WERI-Rb-1 (cell line): ENCODE results near the gene MATN4.

Source experiments
- DNase-seq: peaks from one replicate; pipeline ENCODE4 v3.0.0-alpha.2; 2020
- H3K27ac ChIP-seq: fragments of 250-450 bp; sonication (Bioruptor Pico); 2 replicates; pipeline ENCODE4 v1.5.1; 2020; ENCODE audit warnings: mild to moderate bottlenecking, moderate library complexity
- H3K27me3 ChIP-seq: fragments of 250-450 bp; sonication (Bioruptor Pico); 2 replicates; pipeline ENCODE4 v1.5.1; 2021; ENCODE audit warnings: mild to moderate bottlenecking, low read depth, moderate library complexity; ENCODE audit not compliant: insufficient read depth, severe bottlenecking
- H3K36me3 ChIP-seq: fragments of 250-450 bp; sonication (Bioruptor Pico); 2 replicates; pipeline ENCODE4 v1.5.1; 2020; ENCODE audit warnings: mild to moderate bottlenecking, moderate library complexity
- H3K4me3 ChIP-seq: 2 replicates; pipeline ENCODE4 v1.5.1; 2011; ENCODE audit warnings: low read depth, mild to moderate bottlenecking, control low read depth, low read length
- H3K9me3 ChIP-seq: fragments of 250-450 bp; sonication (Bioruptor Pico); 2 replicates; pipeline ENCODE4 v1.5.1; 2021; ENCODE audit warnings: mild to moderate bottlenecking, moderate library complexity; ENCODE audit not compliant: severe bottlenecking
- TF ChIP-seq, protein P1 (sequence below): IDR thresholded peaks from 2 replicates; pipeline ENCODE4 v1.5.1; 2011; ENCODE audit warnings: low read depth, mild to moderate bottlenecking, control low read depth, inconsistent platforms, low read length

MATN4 gene

DNA sequence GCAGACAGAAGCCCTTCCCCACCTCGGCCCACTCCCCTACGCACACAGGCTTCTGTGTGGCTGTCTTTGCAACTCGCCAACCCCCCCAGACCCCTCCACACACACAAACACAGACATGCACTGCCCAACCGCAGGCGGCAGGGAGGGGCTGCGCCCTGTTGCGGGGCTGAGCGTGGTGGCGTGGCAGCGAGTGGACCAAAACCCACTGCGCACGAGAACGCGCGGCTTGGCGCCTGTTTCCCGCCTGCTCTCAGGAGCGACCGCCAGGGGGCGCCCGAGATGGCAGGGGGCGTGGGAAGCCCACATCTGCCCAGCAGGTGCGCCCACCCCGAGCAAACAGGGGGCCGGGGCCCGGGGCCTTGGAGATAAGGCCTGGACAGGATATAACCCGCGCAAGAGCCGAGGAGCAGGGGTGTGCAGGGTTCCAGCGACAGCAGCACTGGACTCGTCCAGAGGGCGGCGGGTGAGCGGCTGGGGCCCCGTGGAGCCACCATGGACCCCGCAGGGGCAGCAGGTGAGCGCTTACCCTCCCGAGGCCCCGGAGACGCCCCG lies 1.6 kb downstream of the MATN4 start, which contains the start of gene RBPJL:
TSS of gene RBPJL (plus strand) at position 410 of the 552 bp plus-strand sequence. CDS start at position 493, 83 bp downstream.
- TF ChIP-seq, protein P1, sequence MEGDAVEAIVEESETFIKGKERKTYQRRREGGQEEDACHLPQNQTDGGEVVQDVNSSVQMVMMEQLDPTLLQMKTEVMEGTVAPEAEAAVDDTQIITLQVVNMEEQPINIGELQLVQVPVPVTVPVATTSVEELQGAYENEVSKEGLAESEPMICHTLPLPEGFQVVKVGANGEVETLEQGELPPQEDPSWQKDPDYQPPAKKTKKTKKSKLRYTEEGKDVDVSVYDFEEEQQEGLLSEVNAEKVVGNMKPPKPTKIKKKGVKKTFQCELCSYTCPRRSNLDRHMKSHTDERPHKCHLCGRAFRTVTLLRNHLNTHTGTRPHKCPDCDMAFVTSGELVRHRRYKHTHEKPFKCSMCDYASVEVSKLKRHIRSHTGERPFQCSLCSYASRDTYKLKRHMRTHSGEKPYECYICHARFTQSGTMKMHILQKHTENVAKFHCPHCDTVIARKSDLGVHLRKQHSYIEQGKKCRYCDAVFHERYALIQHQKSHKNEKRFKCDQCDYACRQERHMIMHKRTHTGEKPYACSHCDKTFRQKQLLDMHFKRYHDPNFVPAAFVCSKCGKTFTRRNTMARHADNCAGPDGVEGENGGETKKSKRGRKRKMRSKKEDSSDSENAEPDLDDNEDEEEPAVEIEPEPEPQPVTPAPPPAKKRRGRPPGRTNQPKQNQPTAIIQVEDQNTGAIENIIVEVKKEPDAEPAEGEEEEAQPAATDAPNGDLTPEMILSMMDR, result peak; percentile 48
- Histone ChIP-seq H3K36me3 (no peaks in the 10 kb centered on the region), H3K27ac (no peak within 1 kb of the TSS), H3K27me3 (no peaks in the 10 kb centered on the region), H3K4me3 (no peak within 1 kb of the TSS), H3K9me3 (no peaks in the 10 kb centered on the region)
- no peak for DNase-seq

DNA sequence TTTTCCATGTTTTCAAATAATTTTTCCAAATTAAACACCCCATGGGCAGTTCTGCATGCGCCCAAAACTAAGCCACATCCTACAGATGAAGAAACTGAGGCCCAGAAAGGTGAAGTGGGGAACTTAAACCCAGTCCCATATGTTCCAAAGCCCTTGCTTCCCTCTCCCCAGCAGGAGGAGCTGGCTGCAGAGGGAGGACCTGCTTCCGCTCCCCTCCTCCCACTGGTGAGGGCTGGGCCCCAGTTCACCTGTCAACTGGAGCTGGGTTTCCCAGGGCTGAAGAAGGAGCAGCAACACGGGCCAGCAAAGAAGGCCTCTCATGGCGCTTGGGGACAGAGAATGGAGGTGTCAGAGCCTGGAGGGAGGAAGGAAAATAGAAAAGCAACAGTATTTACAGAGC lies 2.8 kb downstream of the MATN4 start:
- TF ChIP-seq, protein P1, result no peak
- Histone ChIP-seq H3K4me3 (no peak overlapping the region), H3K27me3 (no peaks in the 10 kb centered on the region), H3K36me3 (no peaks in the 10 kb centered on the region), H3K9me3 (no peaks in the 10 kb centered on the region), H3K27ac (no peak overlapping the region)
- DNase-seq, result no peak

DNA sequence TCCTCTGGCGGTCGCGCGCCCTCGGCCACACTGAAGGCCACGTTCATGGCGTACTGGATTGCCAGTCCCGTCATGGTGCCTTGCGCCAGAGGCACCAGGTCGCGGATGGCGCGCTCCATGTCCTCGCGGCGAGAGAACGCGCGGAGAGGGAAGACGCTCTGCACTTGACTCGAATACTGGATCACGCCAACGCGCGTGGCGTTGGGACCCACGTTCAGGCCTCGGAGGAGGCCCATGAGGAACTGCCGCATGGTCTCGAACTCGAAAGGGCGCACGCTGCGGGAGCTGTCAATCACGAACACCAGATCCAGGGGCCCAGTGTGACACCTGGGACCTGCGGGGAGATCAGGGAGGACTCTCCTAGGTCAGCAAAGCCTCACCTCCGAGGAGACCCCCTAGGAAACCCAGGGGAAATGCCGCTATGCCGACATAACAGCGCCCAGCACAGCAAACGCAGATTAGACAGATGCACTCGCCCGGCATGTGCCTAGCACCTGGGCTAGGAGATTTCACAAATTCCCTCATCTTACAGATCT lies 3.6 kb downstream of the MATN4 start:
- H3K9me3 ChIP-seq, result no peaks in the 10 kb centered on the region
- TF ChIP-seq, protein P1, result no peak
- no peak for DNase-seq

DNA sequence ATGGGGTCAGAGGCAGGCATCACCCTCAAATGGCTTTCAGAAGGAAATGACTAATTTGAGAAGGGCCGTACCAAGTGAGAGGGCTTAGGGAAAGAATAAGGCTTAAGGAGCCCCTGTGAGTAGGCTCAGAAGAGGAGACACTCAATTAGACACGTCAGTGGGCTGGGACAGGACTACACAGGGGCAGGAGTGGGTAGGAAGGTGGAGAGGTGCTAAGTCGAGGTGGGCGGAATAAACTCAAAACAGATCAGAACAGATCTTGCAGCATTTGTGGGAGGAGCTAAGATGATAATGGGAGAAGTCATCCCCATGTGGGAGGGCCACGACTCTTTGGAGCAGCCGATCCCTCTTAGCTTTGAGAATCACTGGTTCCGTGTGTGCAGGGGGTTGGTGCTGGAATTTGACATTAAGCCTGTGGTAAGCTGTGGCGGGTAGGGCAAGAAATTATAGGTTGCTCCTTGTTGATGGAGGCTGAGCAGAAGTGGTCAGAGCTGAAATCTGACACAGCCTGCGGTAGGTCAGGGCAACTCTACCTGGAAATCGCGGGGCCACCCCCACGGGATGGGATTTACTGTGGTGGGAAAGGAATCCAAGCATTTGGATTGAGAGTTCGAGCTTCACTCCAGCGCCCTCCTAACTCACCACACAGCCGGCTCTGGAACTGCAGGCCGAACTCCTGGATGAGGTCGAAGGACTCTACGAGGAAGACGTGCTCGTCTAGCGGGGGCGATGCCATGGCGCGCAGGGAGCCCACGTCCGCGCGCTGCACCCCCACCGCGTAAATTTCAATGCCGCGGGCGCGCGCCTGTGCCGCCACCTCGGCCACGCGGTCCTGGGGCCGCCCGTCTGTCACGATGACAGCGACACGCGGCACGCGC lies 4.3 kb downstream of the MATN4 start:
- Histone ChIP-seq H3K36me3 (no peaks in the 10 kb centered on the region), H3K27me3 (no peaks in the 10 kb centered on the region), H3K27ac (no peak overlapping the region), H3K9me3 (no peaks in the 10 kb centered on the region), H3K4me3 (no peak overlapping the region)
- TF ChIP-seq, protein P1, result no peak
- no peak for DNase-seq

More for the DNA sequence above, 3.6 kb downstream of the MATN4 start:
- H3K27me3 ChIP-seq, result no peaks in the 10 kb centered on the region
- no peak overlapping the region for H3K4me3 ChIP-seq
- H3K36me3 ChIP-seq, result no peaks in the 10 kb centered on the region
- no peak overlapping the region for H3K27ac ChIP-seq

DNA sequence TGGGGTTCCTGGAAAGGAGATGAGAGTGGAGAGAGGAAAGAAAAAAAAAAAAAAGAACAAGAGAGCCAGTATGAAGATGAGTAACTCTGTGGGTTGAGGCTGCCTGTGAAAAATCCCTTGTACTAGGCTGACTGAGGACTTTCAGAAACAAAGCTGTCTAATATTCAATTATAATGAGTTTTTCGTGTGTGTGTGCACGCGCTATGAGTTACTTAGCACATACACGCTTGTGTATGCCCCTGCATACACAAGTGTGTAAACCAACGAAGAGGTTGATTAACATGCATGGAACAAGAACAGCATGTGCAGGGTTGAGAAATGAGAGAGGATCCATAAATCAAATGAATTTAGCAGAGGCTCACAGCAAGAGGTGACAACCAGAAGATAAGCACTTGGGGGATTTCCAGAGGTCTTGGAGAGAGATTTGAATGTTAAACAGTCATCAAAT lies 6.3 kb downstream of the MATN4 start:
- no peak overlapping the region for H3K4me3 ChIP-seq
- no peaks in the 10 kb centered on the region for H3K9me3 ChIP-seq
- no peaks in the 10 kb centered on the region for H3K27me3 ChIP-seq
- H3K36me3 ChIP-seq, result no peaks in the 10 kb centered on the region
- H3K27ac ChIP-seq, result no peak overlapping the region
- DNase-seq, result no peak
- TF ChIP-seq, protein P1, result no peak
